HepG2 (cell line): Measurements from ENCODE around the gene CAVIN2. TPM values are rescaled to one million over a fixed set of nuclear protein-coding genes. Genes with fewer than 3 reads are reported as not detected.

Experiments used
- ATAC-seq: fragments of 200-7000 bp; cut with Tn5 transposase; 3 replicates; pipeline ENCODE4 v1.9.1; 2020; ENCODE audit warnings: mild to moderate bottlenecking, moderate library complexity
- BruUV-seq: library from RNA; stranded (reverse); fragments of 400-500 nt; replicated peaks from 2 replicates; lab custom pipeline; 2021; lab: Mats Ljungman, UMichigan
- CTCF ChIA-PET: fragments of 300-600 bp; formaldehyde crosslinking; extraction: SDS; loops from one replicate; lab custom pipeline; 2021; ENCODE audit warnings: low total read pairs, inconsistent platforms, low intra/inter-chr PET ratio; lab: Yijun Ruan, JAX
- POLR2A ChIA-PET: fragments of 350-600 bp; sonication (Branson Sonifier 250); formaldehyde crosslinking; loops from one replicate; lab custom pipeline; 2020; ENCODE audit warnings: antibody characterized with exemption, inconsistent platforms; lab: Yijun Ruan, JAX
- DNase-seq: peaks from one replicate; pipeline ENCODE4 v3.0.0-alpha.2; 2015; ENCODE audit warnings: low spot score
- FAIRE-seq: peaks from 3 replicates; lab custom pipeline; 2011; peaks lifted over from hg19 to GRCh38; lab: Jason Lieb, UNC
- H2AFZ ChIP-seq: one replicate; pipeline ENCODE4 v1.6.1; 2011; ENCODE audit warnings: low read length, inconsistent platforms
- H3K27ac ChIP-seq: fragments of 300-600 bp; 3 replicates; pipeline ENCODE4 v1.8.0; 2011; ENCODE audit warnings: mixed run types, mild to moderate bottlenecking, mixed read lengths, low read length, inconsistent platforms; ENCODE audit not compliant: insufficient read depth; ENCODE audit errors: extremely low read length
- H3K27me3 ChIP-seq, 2 experiments: fragments of 200-600 bp in 1 of 2; 2 replicates in 1 of 2; 3 replicates in 1 of 2; pipeline versions ENCODE4 v1.6.0 to v1.8.0; 2011; ENCODE audit warnings: low read length in 2 of 2, mild to moderate bottlenecking in 2 of 2, moderate library complexity in 2 of 2, inconsistent platforms in 1 of 2; ENCODE audit not compliant: insufficient read depth in 2 of 2, control insufficient read depth in 1 of 2
- H3K36me3 ChIP-seq, 2 experiments: fragments of 200-600 bp in 1 of 2; replicated peaks in 1 of 2; 2 replicates in 1 of 2; 3 replicates in 1 of 2; pipeline versions ENCODE4 v1.5.1 to v1.8.0; 2011; ENCODE audit warnings: low read length in 2 of 2, inconsistent platforms in 1 of 2; ENCODE audit not compliant: insufficient read depth in 2 of 2, control insufficient read depth in 1 of 2
- H3K4me1 ChIP-seq: 2 replicates; pipeline ENCODE4 v1.5.1; 2012; ENCODE audit warnings: low read length, inconsistent platforms; ENCODE audit not compliant: insufficient read depth
- H3K4me2 ChIP-seq: 2 replicates; pipeline ENCODE4 v1.6.0; 2011; ENCODE audit warnings: low read depth, low read length, inconsistent platforms
- H3K4me3 ChIP-seq, 3 experiments: fragments of 200-600 bp in 1 of 3; sonication (generic), shearing (Covaris generic) in 1 of 3; replicated peaks in 1 of 3; 2 replicates each; pipeline ENCODE4 v1.5.1; 2011 to 2016; ENCODE audit warnings: low read length in 3 of 3, inconsistent platforms in 2 of 3, low read depth in 2 of 3, mild to moderate bottlenecking in 2 of 3, control low read depth in 1 of 3, mixed read lengths in 1 of 3; ENCODE audit not compliant: insufficient read depth in 1 of 3
- H3K79me2 ChIP-seq: one replicate; pipeline ENCODE4 v1.6.1; 2011; ENCODE audit warnings: low read length, inconsistent platforms; ENCODE audit not compliant: insufficient read depth
- H3K9ac ChIP-seq: 2 replicates; pipeline ENCODE4 v1.6.0; 2011; ENCODE audit warnings: mild to moderate bottlenecking, low read depth, low read length, inconsistent platforms; ENCODE audit not compliant: insufficient read depth
- H3K9me3 ChIP-seq: 2 replicates; pipeline ENCODE4 v1.5.1; 2012; ENCODE audit warnings: mild to moderate bottlenecking, low read length
- H4K20me1 ChIP-seq: 2 replicates; pipeline ENCODE4 v1.6.0; 2011; ENCODE audit warnings: inconsistent platforms, mild to moderate bottlenecking, low read length, moderate library complexity; ENCODE audit not compliant: insufficient read depth
- ADNP ChIP-seq: sonication (generic); formaldehyde crosslinking; IDR thresholded peaks from 2 replicates; pipeline ENCODE4 v1.4.0; 2020; ENCODE audit warnings: missing genetic modification reagents
- GLMP ChIP-seq: sonication (generic); formaldehyde crosslinking; IDR thresholded peaks from 2 replicates; pipeline ENCODE4 v1.9.0; 2021; ENCODE audit warnings: missing genetic modification reagents, mild to moderate bottlenecking, borderline replicate concordance
- ISL2 ChIP-seq: sonication (generic); formaldehyde crosslinking; IDR thresholded peaks from 2 replicates; pipeline ENCODE4 v1.5.0; 2020; ENCODE audit warnings: missing genetic modification reagents
- JUN ChIP-seq: sonication (generic); formaldehyde crosslinking; IDR thresholded peaks from 2 replicates; pipeline ENCODE4 v1.4.0; 2020; ENCODE audit warnings: mild to moderate bottlenecking, missing genetic modification reagents
- NFE2 ChIP-seq: sonication (generic); formaldehyde crosslinking; IDR thresholded peaks from 2 replicates; pipeline ENCODE4 v1.4.0; 2020; ENCODE audit warnings: missing genetic modification reagents
- NR0B2 ChIP-seq: sonication (generic); formaldehyde crosslinking; IDR thresholded peaks from 2 replicates; pipeline ENCODE4 v1.4.0; 2020; ENCODE audit warnings: mild to moderate bottlenecking, missing genetic modification reagents
- NR2F6 ChIP-seq, 2 experiments: IDR thresholded peaks; 2 replicates each; pipeline ENCODE4 v1.6.1; 2016; ENCODE audit warnings: antibody characterized with exemption in 1 of 2, mild to moderate bottlenecking in 1 of 2
- PCBP2 ChIP-seq: fragments of 200-400 bp; formaldehyde crosslinking; optimal IDR thresholded peaks from 2 replicates; pipeline ENCODE3; 2018; ENCODE audit warnings: low read length, low read depth; ENCODE audit not compliant: poor library complexity, severe bottlenecking
- PRDM15 ChIP-seq: sonication (generic); formaldehyde crosslinking; IDR thresholded peaks from 2 replicates; pipeline ENCODE4 v1.4.0; 2020; ENCODE audit warnings: missing genetic modification reagents
- SOX5 ChIP-seq: IDR thresholded peaks from 2 replicates; pipeline ENCODE4 v1.6.1; 2016; ENCODE audit warnings: borderline replicate concordance
- ZNF235 ChIP-seq: sonication (generic); formaldehyde crosslinking; IDR thresholded peaks from 2 replicates; pipeline ENCODE4 v1.8.1; 2023; ENCODE audit warnings: mild to moderate bottlenecking, missing genetic modification reagents, borderline replicate concordance
- ZNF24 ChIP-seq: fragments of 450-650 bp; IDR thresholded peaks from 2 replicates; pipeline ENCODE4 v1.6.1; 2017; ENCODE audit warnings: antibody characterized with exemption, mild to moderate bottlenecking
- ZNF276 ChIP-seq: sonication (generic); formaldehyde crosslinking; IDR thresholded peaks from 2 replicates; pipeline ENCODE4 v1.4.0; 2020; ENCODE audit warnings: mild to moderate bottlenecking, low read depth, missing genetic modification reagents
- ZNF503 ChIP-seq: sonication (generic); formaldehyde crosslinking; IDR thresholded peaks from 2 replicates; pipeline ENCODE4 v1.4.0; 2020; ENCODE audit warnings: missing genetic modification reagents
- WGBS: methylation state at CpG from one replicate; pipeline ENCODE4 v1.1.6; 2017; ENCODE audit warnings: low lambda C conversion rate; 5-methylcytosine and 5-hydroxymethylcytosine counted together
- in situ Hi-C: cut with HindIII; loops from 2 replicates; pipeline ENCODE4 v1.10.0; 2017; ENCODE audit warnings: low pct_unique_long_range_greater_than_20kb; ENCODE audit not compliant: extremely low pct_ligation_motif_present
- intact Hi-C: fragments of 100-400 bp; cut with micrococcal nuclease; formaldehyde crosslinking; loops from one replicate; pipeline ENCODE4 v1.10.0; 2022; ENCODE audit not compliant: unreplicated experiment
- polyA plus RNA-seq, 8 experiments: library from polyadenylated mRNA; depleted of rRNA in 3 of 8; stranded (reverse) in 7 of 8; unstranded in 1 of 8; fragments of >200 nt; fragmentation: Illumina TruSeq in 4 of 8; extraction: Trizol in 4 of 8; gene quantifications; 2 replicates each; pipeline versions ENCODE4 v1.2.1 to v1.2.3, GENCODE V29; 2011 to 2016; ENCODE audit warnings: low read depth in 4 of 8, missing spikeins in 1 of 8, mixed read lengths in 1 of 8; ENCODE audit not compliant: insufficient read depth in 1 of 8
- total RNA-seq, 5 experiments: library from RNA; depleted of rRNA; stranded (reverse); fragments of >200 nt; fragmentation: Illumina TruSeq; extraction: Trizol; gene quantifications; 2 replicates each; pipeline ENCODE4 v1.2.3, GENCODE V29; 2016; ENCODE audit warnings: low read depth in 1 of 5

Gene CAVIN2
- total and polyA plus RNA-seq, 2 of the 13 experiments (the other 11 are each of a cell fraction or from before 2014, with no cell fraction given): 7.6 to 38.8 TPM

- peak overlapping the region; percentile 34 for H3K4me2 ChIP-seq
- BruUV-seq: no TSS peak
- ATAC-seq: peak; percentile 12; the same call in 2 of the 3 replicates
- ChIA-PET CTCF (no interaction called here), POLR2A (interaction anchor here (7.4 kb wide), 1 partner anchor 18 kb away, joined by 69 read pairs; the partner anchor contains the start of gene CAVIN2)
- intact Hi-C loops: loop anchor here (5.0 to 10.0 kb wide), 2 partner anchors 180 to 228 kb away; no protein-coding TSS in a partner anchor
- peak overlapping the region; percentile 14; the same call in 1 of the 2 replicates for H3K9ac ChIP-seq
- peaks cover 5% of the 10 kb centered on the region; the same call in 1 of the 2 replicates for H3K9me3 ChIP-seq
- H3K36me3 ChIP-seq: no peaks in the 10 kb centered on the region
- peaks cover 100% of the 10 kb centered on the region for H3K4me1 ChIP-seq
- no peak for FAIRE-seq
- in situ Hi-C loops: no loop called here
- H3K4me3 ChIP-seq: no peak overlapping the region; a peak in 1 of 6 replicates
- peak overlapping the region; percentile 43 for H3K27ac ChIP-seq
- H2AFZ ChIP-seq: no peak overlapping the region
- DNase-seq: peak; percentile 84
- no peaks in the 10 kb centered on the region for H4K20me1 ChIP-seq
- H3K27me3 ChIP-seq: no peaks in the 10 kb centered on the region
- WGBS: 65% methylated on average over 7 of the region's 7 CpGs
- H3K79me2 ChIP-seq: no peaks in the 10 kb centered on the region
- TF ChIP-seq PCBP2 (no peak), ZNF276 (CRISPR knock-in tag) (no peak), ZNF24 (no peak), GLMP (CRISPR knock-in tag) (no peak), SOX5 (peak; percentile 54; the same call in 1 of the 2 replicates), ZNF503 (no peak), ZNF235 (CRISPR knock-in tag) (no peak), ADNP (CRISPR knock-in tag) (no peak), JUN (CRISPR knock-in tag) (no peak), PRDM15 (no peak), NR0B2 (CRISPR knock-in tag) (no peak), NFE2 (no peak), ISL2 (peak; percentile 79), NR2F6 (IDR thresholded peaks at IDR 0.05) (peak; percentile 29; the same call in 1 of the 2 replicates), NR2F6 (CRISPR knock-in tag; IDR thresholded peaks at IDR 0.05) (peak; percentile 52; the same call in 1 of the 2 replicates)
These were observed 17.9 kb upstream of the CAVIN2 start for GRCh38 chr2:191864628-191865374.
